HG03095 (cell line): ENCODE data around the gene SFMBT1.
"Not testable (repeated sequence)": the region's sequence is repeated elsewhere in the genome, so short reads cannot be mapped to it uniquely, and the experiment has no call there.

Experiments
- ATAC-seq: cut with Tn5 transposase; IDR thresholded peaks from one replicate; pipeline ENCODE4 v1.9.1; 2021; ENCODE audit warnings: moderate library complexity; ENCODE audit not compliant: unreplicated experiment

SFMBT1 gene

DNA sequence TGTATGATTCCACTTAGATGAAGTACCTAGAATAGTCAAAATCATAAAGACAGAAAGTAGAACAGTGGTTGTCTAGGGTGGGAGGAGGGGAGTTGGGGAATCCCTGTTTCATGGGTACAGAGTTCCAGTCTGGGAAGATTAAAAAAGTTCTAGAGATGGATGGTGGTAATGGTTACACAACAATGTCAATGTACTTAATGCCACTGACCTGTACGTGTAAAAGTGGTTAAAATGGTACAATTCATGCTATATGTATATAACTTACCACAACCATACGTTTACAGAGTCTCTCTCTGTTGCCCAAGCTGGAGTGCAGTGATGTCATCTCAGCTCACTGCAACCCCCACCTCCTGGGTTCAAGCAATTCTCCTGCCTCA, 6.5 kb downstream of the SFMBT1 start:
- no peak for ATAC-seq

DNA sequence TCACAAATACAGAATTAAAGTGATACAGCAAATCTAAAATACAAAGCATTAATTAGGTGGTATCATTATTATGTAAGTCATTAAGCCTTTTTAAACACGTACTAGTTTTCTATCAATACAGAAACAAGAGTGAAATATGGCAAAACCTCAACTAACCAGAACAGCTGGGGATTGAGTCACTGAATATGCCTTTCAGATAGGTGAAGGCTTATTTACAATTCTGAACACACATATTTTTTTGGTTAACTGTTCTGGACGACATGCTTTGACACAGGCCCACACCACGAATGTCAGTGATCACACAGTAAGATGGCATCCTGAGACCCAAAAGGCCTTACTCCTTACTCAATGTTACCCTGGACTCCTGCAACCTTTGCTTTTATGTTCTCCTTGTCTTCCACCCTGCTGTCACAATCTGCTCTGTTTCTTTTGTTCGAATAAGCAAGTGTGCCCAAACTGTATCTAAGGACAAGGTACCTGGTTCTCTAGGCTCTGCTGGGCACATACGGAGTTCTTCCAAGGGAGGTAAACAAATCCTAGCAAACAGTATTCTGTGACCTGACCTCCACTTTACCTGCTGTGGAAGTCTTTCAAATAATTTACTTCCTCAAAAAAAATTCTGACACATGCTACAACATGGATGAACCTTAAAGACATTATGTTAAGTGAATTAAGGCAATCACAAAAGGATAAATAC, 7.0 kb downstream of the SFMBT1 start:
- ATAC-seq = no peak

DNA sequence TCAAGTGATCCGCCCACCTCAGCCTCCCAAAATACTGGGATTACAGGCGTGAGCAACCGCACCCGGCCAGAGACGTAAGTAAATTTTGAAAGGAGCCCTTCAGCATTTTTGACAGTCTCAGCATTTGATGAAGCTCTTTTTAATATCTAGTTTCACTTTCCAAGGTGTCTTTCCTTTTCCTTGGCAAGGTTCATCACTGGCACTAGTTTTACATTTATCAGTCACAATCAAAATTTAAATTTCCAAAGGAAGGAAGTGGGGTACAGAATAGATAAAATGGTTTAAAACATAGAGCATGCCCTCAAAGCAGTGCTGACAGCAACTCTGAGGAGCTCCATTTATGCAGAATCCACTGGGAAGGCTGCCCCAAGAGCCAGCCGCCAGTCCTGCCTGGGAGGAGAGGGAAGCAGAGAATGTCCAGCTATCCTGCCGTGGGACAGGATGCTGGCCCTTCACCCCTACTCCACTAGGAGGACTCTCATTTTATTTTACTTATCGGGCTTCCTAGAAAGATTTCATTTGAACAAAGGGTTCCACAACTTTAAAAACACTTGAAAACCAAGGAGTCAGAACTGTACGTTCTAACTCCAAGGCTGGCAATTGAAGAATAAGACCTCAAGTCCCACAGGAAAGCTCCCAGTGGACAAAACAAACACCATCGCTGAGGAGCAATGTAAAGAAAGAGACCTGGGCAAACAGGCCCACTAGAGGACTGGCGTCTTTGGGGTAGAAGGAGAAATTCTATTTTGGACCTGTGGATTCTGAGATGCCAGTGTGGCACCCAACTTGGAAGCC, 9.9 kb downstream of the SFMBT1 start:
- ATAC-seq = no peak

- ATAC-seq = not testable (repeated sequence)
Observed at GRCh38 chr3:53035018-53035417, 10.9 kb downstream of the SFMBT1 start.

DNA sequence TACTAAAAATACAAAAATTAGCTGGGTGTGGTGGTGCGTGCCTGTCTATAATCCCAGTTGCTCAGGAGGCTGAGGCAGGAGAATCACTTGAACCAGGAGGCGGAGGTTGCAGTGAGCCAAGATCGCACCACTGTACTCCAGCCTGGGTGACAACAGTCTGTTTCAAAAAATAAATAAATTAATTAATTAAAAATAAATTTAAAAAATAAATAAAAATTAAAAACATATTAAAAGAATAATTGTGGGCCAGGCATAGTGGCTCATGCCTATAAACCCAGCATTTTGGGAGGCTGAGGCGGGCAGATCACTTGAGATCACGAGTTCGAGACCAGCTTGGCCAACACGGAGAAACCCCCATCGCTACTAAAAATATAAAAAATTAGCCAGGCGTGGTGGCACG, 11.5 kb downstream of the SFMBT1 start:
- not testable (repeated sequence) for ATAC-seq

GRCh38 chr3:53032609-53033008, 13.3 kb downstream of the SFMBT1 start:
- no peak for ATAC-seq

DNA sequence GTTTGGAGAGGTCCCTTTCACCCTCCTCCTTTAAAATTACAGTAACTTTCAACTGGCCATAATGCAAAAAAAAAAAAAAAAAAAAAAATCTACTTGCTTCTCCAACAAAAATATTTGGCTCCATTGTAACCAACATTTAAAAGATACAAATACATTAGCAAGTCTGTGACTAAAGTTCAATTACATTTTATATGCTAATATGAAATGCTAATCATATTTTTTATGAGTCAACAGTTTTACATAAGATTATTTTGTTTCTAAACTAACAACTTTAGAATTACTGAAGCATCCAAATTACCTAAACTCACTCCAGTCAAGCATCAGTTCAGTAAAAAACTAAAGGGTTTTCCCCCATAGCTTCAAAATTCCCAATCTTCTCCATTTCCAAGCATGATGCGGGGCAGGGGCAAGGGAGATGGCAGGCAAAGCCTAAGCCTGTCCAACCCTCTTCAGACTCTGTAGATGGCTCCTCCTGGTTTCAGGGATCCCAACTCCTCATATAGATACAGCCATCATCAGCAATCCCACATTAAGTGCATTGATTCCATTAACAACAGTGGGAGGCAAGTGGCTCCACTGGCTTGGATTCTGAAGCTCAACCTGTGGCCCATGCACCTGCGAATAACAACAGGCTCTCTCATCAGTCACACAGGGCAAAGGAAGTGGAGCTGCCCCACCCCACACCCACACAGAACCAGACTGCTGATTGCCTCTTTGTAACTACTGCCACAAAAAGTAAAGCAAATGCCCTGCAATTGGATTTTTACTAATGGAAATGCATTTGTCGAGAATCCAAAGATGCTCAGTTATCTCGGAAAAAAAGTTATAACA, 15.0 kb downstream of the SFMBT1 start:
- no peak for ATAC-seq

DNA sequence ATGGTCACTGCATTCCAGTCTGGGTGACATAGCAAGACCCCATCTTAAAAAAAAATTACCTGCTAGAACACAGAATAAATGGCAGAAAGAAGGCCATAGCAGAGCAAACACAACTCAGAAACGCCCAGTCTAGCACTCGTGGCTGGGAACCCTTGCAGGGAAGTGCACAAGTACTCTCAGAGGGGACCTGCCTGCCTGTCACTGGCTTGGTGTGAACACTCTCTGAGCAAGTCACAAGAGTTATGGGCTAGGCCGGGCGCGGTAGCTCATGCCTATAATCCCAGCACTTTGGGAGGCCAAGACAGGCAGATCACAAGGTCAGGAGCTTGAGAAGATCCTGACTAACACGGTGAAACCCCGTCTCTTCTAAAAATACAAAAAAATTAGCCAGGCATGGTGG, 17.2 kb downstream of the SFMBT1 start:
- no peak for ATAC-seq

DNA sequence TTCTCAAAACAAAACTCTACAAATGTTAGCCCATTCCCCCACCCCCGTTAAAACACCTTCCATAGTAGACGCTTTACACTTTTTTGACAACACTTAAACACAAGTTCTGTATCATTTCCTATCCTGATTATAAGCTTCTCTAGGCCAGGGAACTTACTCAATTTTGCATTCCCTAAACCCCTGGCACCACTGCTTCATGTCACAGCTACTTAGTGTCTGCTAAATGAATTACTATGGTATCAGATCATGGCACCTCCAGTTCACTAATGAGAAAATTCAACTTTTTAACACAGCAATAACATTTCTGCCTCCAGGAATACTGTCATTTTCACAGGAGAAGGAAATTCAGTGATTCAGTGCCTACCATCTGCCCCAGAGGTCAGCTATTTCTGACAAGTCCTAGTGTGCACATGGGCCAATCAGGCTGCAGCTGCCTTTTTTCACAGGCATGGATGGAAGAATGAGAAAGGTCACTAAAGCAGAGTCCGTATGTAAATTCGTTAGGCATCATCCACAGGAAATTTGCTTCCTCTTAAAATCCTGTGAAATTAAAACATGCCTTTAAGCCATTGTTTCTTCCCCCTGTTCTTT, 18.5 kb downstream of the SFMBT1 start:
- no peak for ATAC-seq

DNA sequence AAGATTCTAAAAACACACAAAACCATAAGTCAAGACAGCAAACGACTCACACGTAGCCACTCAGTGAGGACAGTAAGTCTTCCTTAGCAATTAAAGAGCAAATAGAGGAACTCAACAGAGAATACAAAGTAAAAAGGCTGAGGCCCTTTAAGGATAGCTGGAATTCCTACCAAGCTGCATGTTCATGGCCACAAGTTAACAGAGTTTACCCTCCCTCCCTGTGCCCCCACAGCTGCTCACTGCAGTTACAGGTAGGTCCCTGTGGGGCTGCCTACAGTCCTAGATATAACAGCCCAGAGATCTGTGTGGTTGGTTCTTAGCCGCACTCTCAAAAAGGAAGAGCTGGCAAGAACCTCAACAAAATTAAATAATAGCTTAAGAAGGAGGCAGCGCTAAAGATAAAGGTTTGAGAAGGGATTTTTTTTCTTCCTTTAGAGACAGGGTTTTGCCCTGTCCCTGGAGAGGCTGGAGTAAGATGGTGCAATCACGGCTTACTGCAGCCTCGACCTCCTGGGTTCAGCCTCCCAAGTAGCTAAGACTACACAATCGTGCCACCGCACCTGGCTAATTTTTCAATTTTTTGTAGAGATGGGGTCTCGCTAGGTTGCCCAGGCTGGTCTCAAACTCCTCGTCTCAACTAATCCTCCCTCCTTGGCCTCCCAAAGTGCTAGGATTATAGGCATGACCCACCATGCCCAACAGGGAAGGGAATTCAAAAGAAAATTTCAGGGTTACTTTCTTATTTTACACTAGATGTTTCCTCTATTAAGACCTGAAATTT, 19.3 kb downstream of the SFMBT1 start:
- no peak for ATAC-seq

DNA sequence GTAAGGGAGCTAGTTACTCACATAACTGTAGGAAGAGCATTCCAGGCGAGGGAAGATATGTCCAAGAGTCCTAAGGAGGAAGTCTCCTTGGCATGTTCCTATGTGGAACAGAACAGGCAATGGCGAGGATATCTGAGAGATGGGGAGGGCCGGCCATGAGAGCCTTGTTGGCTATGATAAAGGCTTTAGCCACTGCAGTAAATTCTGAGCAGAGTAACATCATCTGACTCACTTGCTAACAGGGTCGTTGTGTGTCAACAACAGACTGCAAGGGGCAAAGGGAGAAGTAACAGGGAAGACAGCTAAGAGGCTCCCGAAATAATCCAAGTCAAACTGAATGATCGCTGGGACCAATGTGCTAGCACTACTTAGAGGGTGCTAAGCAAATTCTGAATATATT, 21.6 kb downstream of the SFMBT1 start:
- no peak for ATAC-seq

GRCh38 chr3:53023072-53023823, 22.6 kb downstream of the SFMBT1 start:
- ATAC-seq = no peak

GRCh38 chr3:53022647-53023046, 23.2 kb downstream of the SFMBT1 start:
- no peak for ATAC-seq

- ATAC-seq = no peak
Observed at GRCh38 chr3:53016236-53016635, 29.6 kb downstream of the SFMBT1 start.

GRCh38 chr3:53011324-53011723, 34.5 kb downstream of the SFMBT1 start:
- ATAC-seq = no peak

DNA sequence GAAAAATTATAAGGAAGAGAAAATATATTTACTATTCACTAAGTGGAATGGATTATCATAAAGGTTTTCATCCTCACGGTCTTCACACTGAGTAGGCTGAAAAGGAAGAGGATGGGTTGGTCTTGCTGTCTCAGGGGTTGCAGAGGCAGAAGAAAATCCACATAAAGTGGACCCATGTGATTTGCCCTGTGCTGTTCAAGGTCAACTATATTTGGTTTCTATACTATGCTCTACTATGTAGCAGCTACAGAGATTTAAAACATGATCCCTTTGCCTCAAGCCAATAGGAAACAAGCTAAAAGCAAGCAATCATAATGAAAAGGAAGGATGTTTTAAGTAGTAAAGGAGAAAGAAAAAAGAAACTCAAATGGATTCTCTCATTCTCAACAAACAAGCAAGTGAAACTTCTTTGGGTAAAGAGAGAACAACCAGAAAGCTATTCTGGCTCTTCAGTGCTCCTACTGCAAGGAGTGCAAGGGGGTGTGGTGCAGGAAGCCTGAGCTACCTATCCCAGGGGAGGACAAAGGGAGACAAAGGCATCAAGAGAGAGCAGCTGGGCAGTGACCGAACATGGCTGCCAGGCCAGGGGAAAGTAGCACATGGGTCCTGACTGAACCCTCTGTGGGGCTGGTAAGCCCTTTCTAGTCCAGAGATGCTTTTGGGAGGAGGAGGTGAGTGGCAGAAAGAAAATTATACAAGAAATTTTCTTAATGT, 35.9 kb downstream of the SFMBT1 start:
- ATAC-seq = no peak

GRCh38 chr3:53008932-53009331, 36.9 kb downstream of the SFMBT1 start:
- ATAC-seq = no peak

- no peak for ATAC-seq
Observed at GRCh38 chr3:53005854-53006513, 39.9 kb downstream of the SFMBT1 start.

DNA sequence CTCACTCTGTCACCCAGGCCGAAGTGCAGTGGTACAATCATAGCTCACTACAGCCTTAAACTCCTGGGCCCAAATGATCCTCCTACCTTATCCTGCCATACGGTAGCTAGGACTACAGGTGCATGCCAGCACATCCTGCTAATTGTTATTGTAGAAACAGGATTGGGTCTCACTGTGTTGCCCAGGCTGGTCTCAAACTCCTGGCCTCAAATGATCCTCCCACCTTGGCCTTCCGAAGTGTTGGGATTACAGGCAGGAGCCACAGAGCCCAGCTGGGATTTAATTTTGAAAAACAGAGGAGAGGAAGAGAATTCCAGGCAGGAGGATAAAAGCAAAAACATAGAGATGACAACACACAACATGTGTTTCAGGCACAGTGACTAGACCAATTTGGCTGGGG, 40.5 kb downstream of the SFMBT1 start:
- no peak for ATAC-seq
